Measurements from ENCODE around the gene CNGA1.

- TF ChIP-seq CTCF (conservative IDR thresholded peaks at IDR 0.05; ENCODE audit: low read length) = no peak
- no peak for TF ChIP-seq EZH2phosphoT487 (IDR thresholded peaks at IDR 0.05; ENCODE audit: borderline replicate concordance)
These were observed 1.3 kb downstream of the CNGA1 start for GRCh38 chr4:48015216-48015615.

Data from Loucy (cell line).